BLaER1 (cell line): Measurements from ENCODE around the gene TFAP2A.
A peak's percentile ranks its signal among the peaks of the same experiment; 100 is the strongest.

Experiments used
- H3K27ac ChIP-seq: shearing (Covaris generic); formaldehyde crosslinking; 2 replicates; pipeline ENCODE4 v1.8.1; 2022
- H3K27me3 ChIP-seq: shearing (Covaris generic); formaldehyde crosslinking; 2 replicates; pipeline ENCODE4 v1.8.1; 2022
- H3K36me3 ChIP-seq: shearing (Covaris generic); formaldehyde crosslinking; 2 replicates; pipeline ENCODE4 v1.8.1; 2022
- H3K4me1 ChIP-seq: shearing (Covaris generic); formaldehyde crosslinking; 2 replicates; pipeline ENCODE4 v1.8.1; 2022
- H3K4me2 ChIP-seq: shearing (Covaris generic); formaldehyde crosslinking; 2 replicates; pipeline ENCODE4 v1.8.1; 2022
- H3K4me3 ChIP-seq: shearing (Covaris generic); formaldehyde crosslinking; 2 replicates; pipeline ENCODE4 v1.8.1; 2022
- H3K9ac ChIP-seq: shearing (Covaris generic); formaldehyde crosslinking; 2 replicates; pipeline ENCODE4 v1.8.1; 2022
- H3K9me3 ChIP-seq: shearing (Covaris generic); formaldehyde crosslinking; 2 replicates; pipeline ENCODE4 v1.8.1; 2022
- H4K20me1 ChIP-seq: shearing (Covaris generic); formaldehyde crosslinking; 2 replicates; pipeline ENCODE4 v1.8.1; 2022
- Cebpa-rat ChIP-seq: shearing (Covaris generic); IDR thresholded peaks from 2 replicates; pipeline ENCODE4 v1.8.1; 2022

The TFAP2A gene

DNA sequence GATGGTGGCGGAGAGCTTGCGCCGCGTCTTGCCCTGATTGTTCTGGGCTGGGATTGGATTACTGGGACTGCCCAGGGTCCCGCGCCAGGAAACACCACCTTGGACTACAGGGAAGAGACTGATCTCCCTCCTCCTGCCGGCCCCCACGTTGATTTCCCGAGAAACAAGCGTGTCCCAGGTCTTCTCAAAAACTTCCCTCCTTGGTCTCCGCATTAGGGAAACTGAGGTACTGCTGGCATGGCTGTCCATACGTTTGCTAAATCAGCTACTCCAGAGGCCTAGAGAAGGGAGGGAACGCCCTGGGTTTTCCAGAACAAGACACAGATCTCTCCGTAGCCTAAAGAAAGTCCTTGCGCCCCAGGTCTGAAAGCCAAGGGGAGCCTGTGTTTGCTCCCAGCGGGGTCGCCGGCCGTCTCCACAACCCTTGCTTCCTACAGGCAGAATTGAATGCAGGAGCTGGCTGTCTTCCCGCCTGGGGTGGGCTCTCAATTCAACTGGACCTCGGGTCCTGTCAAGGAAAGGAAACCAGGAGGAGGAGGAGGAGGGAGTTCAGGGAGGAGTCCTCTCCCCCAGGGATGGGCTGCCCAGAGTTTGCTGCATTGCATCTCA is 29.2 kb downstream of the TFAP2A start:
- Histone ChIP-seq H3K36me3 (no peaks in the 10 kb centered on the region), H4K20me1 (peaks cover 51% of the 10 kb centered on the region), H3K4me3 (no peak overlapping the region), H3K27ac (no peak overlapping the region), H3K9ac (no peak overlapping the region), H3K9me3 (peaks cover 33% of the 10 kb centered on the region), H3K27me3 (peaks cover 100% of the 10 kb centered on the region), H3K4me1 (peaks cover 6% of the 10 kb centered on the region; the same call in 1 of the 2 replicates), H3K4me2 (no peak overlapping the region)
- TF ChIP-seq Cebpa-rat = no peak

DNA sequence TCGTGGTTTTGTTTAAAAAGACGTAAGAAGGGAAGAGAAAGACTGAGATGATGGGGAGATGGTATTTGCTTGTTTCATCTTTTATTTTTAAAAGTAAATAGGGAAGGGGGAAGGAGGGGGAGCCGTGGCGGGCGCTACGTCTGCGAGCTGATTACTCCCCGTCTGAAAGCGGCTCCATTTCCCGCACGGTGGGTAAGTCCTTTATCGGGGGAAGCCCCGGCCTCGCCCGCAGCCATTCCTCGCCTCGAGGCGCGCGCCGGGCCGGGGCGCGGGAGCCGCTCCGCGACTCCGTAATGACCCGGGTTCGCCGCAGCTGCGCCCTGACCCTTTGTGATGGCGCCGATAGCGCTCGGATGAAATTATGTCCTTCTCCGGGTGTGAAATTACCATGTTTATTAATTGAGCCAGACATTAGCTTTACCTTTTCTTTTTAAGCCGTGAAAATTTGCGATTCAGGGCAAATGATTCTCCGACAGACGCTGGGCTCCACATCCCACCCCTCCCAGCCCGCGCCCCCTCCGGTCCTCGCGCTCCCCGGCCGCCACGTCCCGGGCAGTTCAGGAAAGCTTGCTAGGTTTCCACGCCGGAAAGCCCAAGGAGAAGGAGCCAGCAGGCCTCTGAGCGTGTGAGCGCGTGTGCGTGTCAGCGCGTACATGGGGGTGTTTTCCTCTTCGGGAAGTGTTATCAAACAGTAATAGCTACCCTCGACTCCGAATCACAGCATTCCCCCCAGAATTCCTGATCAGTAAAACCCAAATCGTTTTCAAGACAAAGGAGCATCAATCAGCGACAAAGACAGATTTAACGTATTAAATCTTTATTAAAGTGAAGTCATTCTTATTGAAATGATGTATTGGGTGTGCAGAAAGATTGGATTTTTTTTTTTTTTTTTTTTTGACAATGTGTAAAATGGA is 30.0 kb downstream of the TFAP2A start:
- Histone ChIP-seq H3K4me2 (no peak overlapping the region), H3K36me3 (no peaks in the 10 kb centered on the region), H3K4me1 (peaks cover 6% of the 10 kb centered on the region; the same call in 1 of the 2 replicates), H4K20me1 (peaks cover 51% of the 10 kb centered on the region), H3K27me3 (peaks cover 100% of the 10 kb centered on the region), H3K9me3 (peaks cover 26% of the 10 kb centered on the region), H3K4me3 (no peak overlapping the region), H3K9ac (no peak overlapping the region), H3K27ac (no peak overlapping the region)
- TF ChIP-seq Cebpa-rat = no peak

DNA sequence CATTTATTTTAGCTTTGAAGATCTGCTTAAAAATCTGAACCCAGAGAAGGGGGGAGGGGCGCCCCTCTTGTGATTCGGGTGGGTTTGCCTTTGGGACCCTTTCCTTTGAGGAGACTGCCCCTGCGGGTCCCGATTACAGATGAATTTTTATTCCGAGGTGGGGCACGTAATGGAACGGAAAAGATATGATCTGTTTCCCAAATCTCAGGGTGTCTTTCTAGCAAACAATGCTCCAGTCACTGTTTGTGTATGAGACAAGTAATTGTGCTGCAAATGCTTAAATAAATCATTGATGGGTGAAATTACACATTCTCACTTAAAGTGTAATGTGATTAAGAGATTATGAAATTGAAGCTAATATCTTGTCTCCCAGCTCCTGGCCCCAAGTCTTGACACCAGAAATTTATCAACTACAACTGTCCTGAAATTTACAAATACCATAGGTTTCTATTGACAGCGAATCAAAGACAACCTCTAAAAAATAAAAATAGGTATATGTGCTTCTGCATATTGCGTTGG is 30.7 kb downstream of the TFAP2A start:
- TF ChIP-seq Cebpa-rat = no peak
- H3K27me3 ChIP-seq = peaks cover 92% of the 10 kb centered on the region
- no peak overlapping the region for H3K27ac ChIP-seq

DNA sequence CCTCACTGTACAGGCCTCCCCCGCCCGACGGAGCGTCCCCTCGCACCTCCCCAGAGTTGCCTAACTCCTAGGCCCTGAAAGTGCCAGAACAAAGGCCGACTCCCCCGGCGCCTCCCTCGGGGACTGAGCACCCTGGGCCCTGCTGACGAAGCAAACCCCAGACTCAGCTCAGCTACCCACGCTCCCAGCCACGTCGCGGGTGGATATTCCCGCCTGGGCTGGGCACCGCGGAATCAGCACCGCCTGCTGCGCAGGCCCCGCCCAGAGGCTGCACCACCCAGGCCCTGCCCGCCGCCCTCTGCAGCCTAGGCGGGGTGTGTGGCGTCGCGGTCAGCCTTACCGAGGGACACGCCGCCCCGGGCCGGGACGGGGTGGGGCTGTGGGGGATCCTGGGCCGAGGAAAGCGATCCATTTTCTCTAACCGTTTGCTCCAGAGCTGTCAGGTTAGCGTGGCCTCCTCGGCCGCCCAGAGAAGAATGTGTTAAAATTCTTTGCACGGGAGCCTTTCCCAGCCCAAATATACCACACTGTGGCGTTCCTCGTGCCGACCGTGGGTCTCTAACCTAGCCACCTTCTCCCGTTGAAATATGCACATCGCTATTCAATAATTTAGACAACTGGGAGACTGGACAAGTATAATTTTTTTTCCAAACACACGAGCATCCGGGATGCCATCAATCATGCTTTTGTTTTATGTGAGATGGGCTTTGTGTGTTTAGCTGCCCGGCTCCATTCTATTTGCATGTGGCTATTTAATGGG is 31.4 kb downstream of the TFAP2A start:
- Histone ChIP-seq H3K27ac (no peak overlapping the region), H3K27me3 (peaks cover 86% of the 10 kb centered on the region), H3K36me3 (no peaks in the 10 kb centered on the region), H3K4me2 (peak overlapping the region; percentile 51), H3K4me3 (peak overlapping the region; percentile 45; the same call in 1 of the 2 replicates), H4K20me1 (peaks cover 51% of the 10 kb centered on the region), H3K9ac (no peak overlapping the region), H3K9me3 (peaks cover 26% of the 10 kb centered on the region), H3K4me1 (peaks cover 6% of the 10 kb centered on the region; the same call in 1 of the 2 replicates)
- TF ChIP-seq Cebpa-rat = no peak

More for the DNA sequence above, 30.7 kb downstream of the TFAP2A start:
- H3K4me3 ChIP-seq = no peak overlapping the region
- no peak overlapping the region for H3K4me2 ChIP-seq
- peaks cover 26% of the 10 kb centered on the region for H3K9me3 ChIP-seq
- no peak overlapping the region for H3K9ac ChIP-seq
- peaks cover 51% of the 10 kb centered on the region for H4K20me1 ChIP-seq
- H3K4me1 ChIP-seq = peaks cover 6% of the 10 kb centered on the region; the same call in 1 of the 2 replicates
- no peaks in the 10 kb centered on the region for H3K36me3 ChIP-seq

DNA sequence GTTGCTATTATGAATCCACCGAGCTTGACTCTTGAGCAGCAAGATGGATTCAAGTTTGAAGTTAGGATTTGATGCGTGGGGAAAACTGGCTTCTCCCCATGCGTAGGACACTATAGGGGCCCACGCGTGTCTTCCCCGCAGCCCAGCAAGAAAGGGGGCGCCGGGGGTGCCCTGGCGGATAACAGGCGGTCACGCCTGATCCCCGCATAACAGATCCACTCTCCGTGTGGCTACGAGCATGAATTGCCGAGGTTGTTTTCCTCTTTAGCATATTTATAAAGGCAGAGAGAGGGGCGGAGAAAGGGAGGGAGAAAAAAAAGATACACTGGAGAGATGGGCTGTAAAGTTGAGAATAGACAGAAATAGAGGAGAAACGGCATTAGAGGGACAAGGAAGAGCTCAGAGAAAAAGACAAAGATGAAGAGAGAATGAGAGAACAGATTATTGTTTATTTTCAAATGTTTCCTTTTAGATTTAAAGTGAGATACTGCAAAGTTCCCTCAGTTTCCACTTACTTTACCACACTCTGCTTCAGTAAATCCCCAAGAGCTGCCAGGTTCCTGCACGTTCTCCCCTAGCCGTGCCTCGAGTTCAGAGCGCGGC is 32.0 kb downstream of the TFAP2A start:
- H3K9ac ChIP-seq = no peak overlapping the region
- peak overlapping the region; percentile 51; the same call in 1 of the 2 replicates for H3K4me2 ChIP-seq
- H3K27me3 ChIP-seq = peaks cover 79% of the 10 kb centered on the region

DNA sequence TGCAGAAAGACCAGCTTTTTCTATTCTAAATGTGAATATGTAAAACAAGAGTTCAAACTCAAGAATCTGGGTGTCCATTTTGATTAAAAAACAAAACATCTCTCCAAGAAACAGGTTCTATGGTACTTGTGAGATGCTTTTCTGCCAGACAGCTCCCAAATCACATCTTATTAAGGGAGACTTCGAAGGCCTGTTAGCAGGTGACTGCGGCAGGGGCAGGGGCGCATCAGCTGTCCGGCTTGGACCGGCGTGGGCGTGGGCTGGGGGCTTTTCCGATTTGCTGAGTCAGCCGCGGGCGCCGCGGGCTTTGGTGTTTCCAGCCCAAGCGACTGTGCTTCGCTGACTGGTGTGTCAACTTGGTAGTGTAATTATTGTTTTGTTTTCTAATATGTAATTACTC is 32.6 kb downstream of the TFAP2A start:
- TF ChIP-seq Cebpa-rat = no peak
- H3K27me3 ChIP-seq = peaks cover 74% of the 10 kb centered on the region

More for the DNA sequence above, 32.0 kb downstream of the TFAP2A start:
- Histone ChIP-seq H3K36me3 (no peaks in the 10 kb centered on the region), H3K4me3 (peak overlapping the region; percentile 45; the same call in 1 of the 2 replicates), H4K20me1 (peaks cover 51% of the 10 kb centered on the region), H3K9me3 (peaks cover 26% of the 10 kb centered on the region), H3K27ac (no peak overlapping the region), H3K4me1 (peaks cover 6% of the 10 kb centered on the region; the same call in 1 of the 2 replicates)
- no peak for TF ChIP-seq Cebpa-rat

DNA sequence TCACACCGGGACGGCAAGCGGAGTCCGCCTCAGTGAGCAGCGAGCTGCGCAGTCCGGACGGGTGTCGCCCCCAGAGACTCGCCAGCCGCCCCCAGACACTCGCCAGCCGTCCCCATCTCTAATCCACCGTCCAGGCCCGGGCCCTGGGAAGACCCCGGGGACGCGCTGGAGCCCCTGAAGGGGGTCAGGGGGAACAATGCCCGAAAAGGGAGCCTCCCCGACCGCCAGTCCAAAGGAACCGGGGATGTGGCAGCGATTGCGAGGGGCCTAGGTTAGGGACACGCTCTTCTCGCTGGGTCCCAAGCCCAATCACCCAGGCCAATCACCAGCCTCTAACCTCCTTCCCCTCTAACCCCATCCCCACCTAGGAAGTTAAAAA is 33.1 kb downstream of the TFAP2A start:
- Histone ChIP-seq H3K9me3 (peaks cover 26% of the 10 kb centered on the region), H3K36me3 (no peaks in the 10 kb centered on the region), H3K27me3 (peaks cover 69% of the 10 kb centered on the region), H3K27ac (no peak overlapping the region), H3K9ac (no peak overlapping the region), H3K4me1 (peaks cover 6% of the 10 kb centered on the region; the same call in 1 of the 2 replicates), H3K4me3 (no peak overlapping the region), H4K20me1 (peaks cover 51% of the 10 kb centered on the region), H3K4me2 (no peak overlapping the region)
- TF ChIP-seq Cebpa-rat = no peak

More for the DNA sequence above, 32.6 kb downstream of the TFAP2A start:
- no peak overlapping the region for H3K27ac ChIP-seq
- no peak overlapping the region for H3K9ac ChIP-seq
- no peak overlapping the region for H3K4me3 ChIP-seq
- H3K9me3 ChIP-seq = peaks cover 26% of the 10 kb centered on the region
- H4K20me1 ChIP-seq = peaks cover 51% of the 10 kb centered on the region
- H3K4me1 ChIP-seq = peaks cover 6% of the 10 kb centered on the region; the same call in 1 of the 2 replicates
- H3K4me2 ChIP-seq = no peak overlapping the region
- H3K36me3 ChIP-seq = no peaks in the 10 kb centered on the region

DNA sequence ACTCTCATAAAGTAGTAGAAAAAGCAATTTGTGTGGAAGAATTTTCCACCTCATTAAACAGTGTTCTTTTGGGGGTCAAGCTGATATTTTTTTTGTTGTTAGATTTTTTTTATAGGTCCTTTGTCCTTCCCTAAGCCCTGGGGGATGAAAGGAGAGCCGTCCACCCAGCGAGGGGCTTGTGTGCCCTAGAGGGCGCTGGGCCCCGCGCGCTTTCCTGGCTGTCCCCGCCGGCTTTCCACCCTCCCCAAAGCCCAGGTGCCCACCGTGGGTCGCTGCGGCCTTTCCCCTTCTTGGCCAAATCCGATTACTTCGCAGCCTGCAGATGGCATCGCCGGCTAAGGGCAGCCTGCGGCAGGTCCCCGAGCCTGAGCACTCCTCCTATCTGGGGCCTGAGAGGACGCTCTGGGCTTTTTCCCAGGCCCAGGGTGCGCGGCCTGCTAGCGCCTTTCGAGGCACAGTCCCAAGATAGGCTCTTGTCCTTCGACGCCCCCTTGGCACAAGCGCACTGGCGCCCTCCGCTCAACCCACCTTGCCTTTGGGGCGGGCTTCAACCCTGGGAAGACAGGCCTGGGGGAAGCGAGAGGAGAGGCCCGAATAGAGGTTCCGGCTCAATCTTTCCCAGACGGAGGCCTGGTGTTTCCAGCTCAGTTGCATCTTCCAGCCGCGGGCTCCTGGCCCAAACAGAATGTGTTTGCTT is 33.6 kb downstream of the TFAP2A start:
- Histone ChIP-seq H4K20me1 (peaks cover 51% of the 10 kb centered on the region), H3K36me3 (no peaks in the 10 kb centered on the region), H3K9ac (no peak overlapping the region), H3K4me1 (peaks cover 6% of the 10 kb centered on the region; the same call in 1 of the 2 replicates), H3K27me3 (peaks cover 64% of the 10 kb centered on the region), H3K27ac (no peak overlapping the region), H3K4me3 (no peak overlapping the region), H3K4me2 (no peak overlapping the region), H3K9me3 (peaks cover 26% of the 10 kb centered on the region)
- TF ChIP-seq Cebpa-rat = no peak
